CD4-positive, alpha-beta T cell (primary cell): Measurements from ENCODE around the gene RAB11FIP2. TPM values are rescaled to one million over a fixed set of nuclear protein-coding genes. Genes with fewer than 3 reads are reported as not detected.

ENCODE experiments used
- ATAC-seq: fragments of 200-7000 bp; cut with Tn5 transposase; one replicate; pipeline ENCODE4 v1.10.0; 2022; ENCODE audit warnings: mild to moderate bottlenecking; ENCODE audit not compliant: poor library complexity
- CTCF ChIA-PET: fragments of 350-600 bp; sonication (Branson Sonifier 250); formaldehyde crosslinking; loops from one replicate; lab custom pipeline; 2021; ENCODE audit warnings: antibody characterized with exemption, inconsistent platforms; lab: Charles Lee
- POLR2A ChIA-PET: fragments of 350-600 bp; sonication (Branson Sonifier 250); formaldehyde crosslinking; loops from one replicate; lab custom pipeline; 2021; ENCODE audit warnings: antibody characterized with exemption, inconsistent platforms; lab: Charles Lee
- DNase-seq, 14 experiments: peaks; one replicate each; pipeline ENCODE4 v3.0.0-alpha.2; 2013 to 2020; ENCODE audit warnings: mixed read lengths in 2 of 14
- H3K27ac ChIP-seq, 2 donors: one replicate each; pipeline versions ENCODE4 v1.5.1 to v1.7.0; 2013; ENCODE audit warnings: low read length in 2 of 2, low read depth in 1 of 2, mild to moderate bottlenecking in 1 of 2
- H3K27me3 ChIP-seq, 2 experiments: 1 replicate in 1 of 2; 2 replicates in 1 of 2; pipeline versions ENCODE4 v1.6.1 to v1.7.0; 2013; ENCODE audit warnings: low read length in 2 of 2, control low read depth in 1 of 2, mild to moderate bottlenecking in 1 of 2, moderate library complexity in 1 of 2; ENCODE audit not compliant: insufficient read depth in 2 of 2, control insufficient read depth in 1 of 2
- H3K36me3 ChIP-seq: one replicate; pipeline ENCODE4 v1.6.1; 2013; ENCODE audit warnings: low read length, control low read depth; ENCODE audit not compliant: insufficient read depth
- H3K4me1 ChIP-seq: one replicate; pipeline ENCODE4 v1.6.1; 2013; ENCODE audit warnings: low read length, control low read depth; ENCODE audit not compliant: insufficient read depth
- H3K4me3 ChIP-seq: one replicate; pipeline ENCODE4 v1.5.1; 2013; ENCODE audit warnings: mild to moderate bottlenecking, low read length, moderate library complexity
- H3K9me3 ChIP-seq, 2 experiments: 1 replicate in 1 of 2; 2 replicates in 1 of 2; pipeline versions ENCODE4 v1.6.1 to v1.7.0; 2013; ENCODE audit warnings: low read length in 2 of 2, mild to moderate bottlenecking in 2 of 2, control low read depth in 1 of 2, moderate library complexity in 1 of 2; ENCODE audit not compliant: control insufficient read depth in 1 of 2, insufficient read depth in 1 of 2
- H3K27ac Mint-ChIP-seq: one replicate; pipeline ENCODE4 v1.8.0; 2020; ENCODE audit warnings: mixed read lengths
- H3K27me3 Mint-ChIP-seq: one replicate; pipeline ENCODE4 v1.8.0; 2021; ENCODE audit warnings: mixed read lengths
- H3K36me3 Mint-ChIP-seq: one replicate; pipeline ENCODE4 v1.8.0; 2021; ENCODE audit warnings: low read depth, mixed read lengths
- H3K4me1 Mint-ChIP-seq: one replicate; pipeline ENCODE4 v1.8.0; 2021; ENCODE audit warnings: low read depth, mixed read lengths
- H3K4me3 Mint-ChIP-seq: one replicate; pipeline ENCODE4 v1.8.0; 2020; ENCODE audit warnings: mild to moderate bottlenecking, mixed read lengths
- H3K9me3 Mint-ChIP-seq: one replicate; pipeline ENCODE4 v1.8.0; 2020; ENCODE audit warnings: mixed read lengths
- intact Hi-C, 2 experiments: fragments of 100-400 bp; cut with DNase I in 1 of 2; cut with micrococcal nuclease in 1 of 2; formaldehyde crosslinking; loops; one replicate each; pipeline versions ENCODE4 v1.15.1 to v1.9.0; 2023 to 2025; cut with DNase I, micrococcal nuclease
- total RNA-seq, 174 experiments: library from RNA in 2 of 174; stranded (reverse) in 2 of 174; gene quantifications; one replicate each; pipeline ENCODE4 v1.2.3 and lab custom pipeline; 2021 to 2026
- TF ChIP-seq, protein P1 (sequence below): fragments of 200-600 bp; IDR thresholded peaks from one replicate; pipeline ENCODE4 v1.8.0; 2022; ENCODE audit warnings: antibody characterized with exemption, mild to moderate bottlenecking

RAB11FIP2 gene
- total RNA-seq, 2 experiments from 2014 or later = 35.6 to 37.7 TPM

GRCh38 chr10:117968354-117969182 is 78.2 kb downstream of the RAB11FIP2 start:
- Histone ChIP-seq H3K9me3 (peaks cover 0 to 5% of the 10 kb centered on the region in 2 experiments), H3K4me1 (no peaks in the 10 kb centered on the region), H3K27ac (no peak overlapping the region), H3K36me3 (no peaks in the 10 kb centered on the region), H3K4me3 (no peak overlapping the region), H3K27me3 (peaks cover 0 to 6% of the 10 kb centered on the region in 2 experiments)
- Mint-ChIP-seq H3K27me3 (peaks cover 30% of the 10 kb centered on the region), H3K9me3 (no peaks in the 10 kb centered on the region), H3K4me3 (no peak overlapping the region), H3K27ac (no peak overlapping the region), H3K36me3 (no peaks in the 10 kb centered on the region), H3K4me1 (no peaks in the 10 kb centered on the region)
- ChIA-PET POLR2A (no interaction called here), CTCF (no interaction called here)
- TF ChIP-seq, protein P1, sequence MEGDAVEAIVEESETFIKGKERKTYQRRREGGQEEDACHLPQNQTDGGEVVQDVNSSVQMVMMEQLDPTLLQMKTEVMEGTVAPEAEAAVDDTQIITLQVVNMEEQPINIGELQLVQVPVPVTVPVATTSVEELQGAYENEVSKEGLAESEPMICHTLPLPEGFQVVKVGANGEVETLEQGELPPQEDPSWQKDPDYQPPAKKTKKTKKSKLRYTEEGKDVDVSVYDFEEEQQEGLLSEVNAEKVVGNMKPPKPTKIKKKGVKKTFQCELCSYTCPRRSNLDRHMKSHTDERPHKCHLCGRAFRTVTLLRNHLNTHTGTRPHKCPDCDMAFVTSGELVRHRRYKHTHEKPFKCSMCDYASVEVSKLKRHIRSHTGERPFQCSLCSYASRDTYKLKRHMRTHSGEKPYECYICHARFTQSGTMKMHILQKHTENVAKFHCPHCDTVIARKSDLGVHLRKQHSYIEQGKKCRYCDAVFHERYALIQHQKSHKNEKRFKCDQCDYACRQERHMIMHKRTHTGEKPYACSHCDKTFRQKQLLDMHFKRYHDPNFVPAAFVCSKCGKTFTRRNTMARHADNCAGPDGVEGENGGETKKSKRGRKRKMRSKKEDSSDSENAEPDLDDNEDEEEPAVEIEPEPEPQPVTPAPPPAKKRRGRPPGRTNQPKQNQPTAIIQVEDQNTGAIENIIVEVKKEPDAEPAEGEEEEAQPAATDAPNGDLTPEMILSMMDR = no peak
- intact Hi-C loops = no loop called here
- ATAC-seq (no peak), DNase-seq (no peak)

GRCh38 chr10:117967149-117967650 is 79.5 kb downstream of the RAB11FIP2 start:
- H3K27me3 ChIP-seq = peaks cover 0 to 6% of the 10 kb centered on the region in 2 experiments
- no peak overlapping the region for H3K27ac Mint-ChIP-seq
- H3K9me3 Mint-ChIP-seq = no peaks in the 10 kb centered on the region
- intact Hi-C loops = no loop called here
- no peaks in the 10 kb centered on the region for H3K36me3 ChIP-seq
- ChIA-PET POLR2A (no interaction called here), CTCF (no interaction called here)
- no peaks in the 10 kb centered on the region for H3K4me1 ChIP-seq
- no peaks in the 10 kb centered on the region for H3K36me3 Mint-ChIP-seq
- no peak overlapping the region for H3K27ac ChIP-seq
- DNase-seq (no peak), ATAC-seq (no peak)
- no peak overlapping the region for H3K4me3 ChIP-seq
- peaks cover 0 to 5% of the 10 kb centered on the region in 2 experiments for H3K9me3 ChIP-seq
- peaks cover 39% of the 10 kb centered on the region for H3K27me3 Mint-ChIP-seq
- H3K4me1 Mint-ChIP-seq = no peaks in the 10 kb centered on the region
- TF ChIP-seq, protein P1 = no peak
- H3K4me3 Mint-ChIP-seq = no peak overlapping the region

DNA sequence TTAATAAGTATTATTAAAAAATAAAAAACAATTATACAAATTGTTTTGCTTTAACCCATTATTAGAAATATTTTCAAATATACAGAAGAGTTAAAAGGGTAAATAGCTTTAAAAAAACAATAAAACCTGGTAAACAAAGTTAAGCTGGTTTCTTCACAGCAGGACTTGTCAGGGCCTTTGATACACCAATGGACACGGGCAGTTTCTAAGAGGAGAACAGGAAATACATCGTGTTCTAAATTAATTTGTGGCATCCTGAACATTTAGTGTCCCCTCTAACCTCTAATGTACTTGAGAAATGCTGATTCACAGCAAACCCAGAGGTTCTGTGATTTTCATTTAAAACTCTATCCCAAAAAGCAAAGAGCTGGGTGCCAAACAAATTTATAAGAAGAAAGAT is 80.8 kb downstream of the RAB11FIP2 start:
- intact Hi-C loops = no loop called here
- no peaks in the 10 kb centered on the region for H3K9me3 Mint-ChIP-seq
- ChIA-PET POLR2A (no interaction called here), CTCF (no interaction called here)
- no peak for ATAC-seq
- Histone ChIP-seq H3K36me3 (no peaks in the 10 kb centered on the region), H3K4me3 (no peak overlapping the region), H3K4me1 (no peaks in the 10 kb centered on the region), H3K27ac (no peak overlapping the region), H3K27me3 (peaks cover 0 to 5% of the 10 kb centered on the region in 2 experiments), H3K9me3 (peaks cover 0 to 5% of the 10 kb centered on the region in 2 experiments)
- no peak for DNase-seq
- H3K27me3 Mint-ChIP-seq = peaks cover 45% of the 10 kb centered on the region
- no peak overlapping the region for H3K4me3 Mint-ChIP-seq
- TF ChIP-seq, protein P1 = no peak
- no peaks in the 10 kb centered on the region for H3K36me3 Mint-ChIP-seq
- no peaks in the 10 kb centered on the region for H3K4me1 Mint-ChIP-seq
- H3K27ac Mint-ChIP-seq = no peak overlapping the region
